ENCODE results near the gene AP5B1.

Gene AP5B1

DNA sequence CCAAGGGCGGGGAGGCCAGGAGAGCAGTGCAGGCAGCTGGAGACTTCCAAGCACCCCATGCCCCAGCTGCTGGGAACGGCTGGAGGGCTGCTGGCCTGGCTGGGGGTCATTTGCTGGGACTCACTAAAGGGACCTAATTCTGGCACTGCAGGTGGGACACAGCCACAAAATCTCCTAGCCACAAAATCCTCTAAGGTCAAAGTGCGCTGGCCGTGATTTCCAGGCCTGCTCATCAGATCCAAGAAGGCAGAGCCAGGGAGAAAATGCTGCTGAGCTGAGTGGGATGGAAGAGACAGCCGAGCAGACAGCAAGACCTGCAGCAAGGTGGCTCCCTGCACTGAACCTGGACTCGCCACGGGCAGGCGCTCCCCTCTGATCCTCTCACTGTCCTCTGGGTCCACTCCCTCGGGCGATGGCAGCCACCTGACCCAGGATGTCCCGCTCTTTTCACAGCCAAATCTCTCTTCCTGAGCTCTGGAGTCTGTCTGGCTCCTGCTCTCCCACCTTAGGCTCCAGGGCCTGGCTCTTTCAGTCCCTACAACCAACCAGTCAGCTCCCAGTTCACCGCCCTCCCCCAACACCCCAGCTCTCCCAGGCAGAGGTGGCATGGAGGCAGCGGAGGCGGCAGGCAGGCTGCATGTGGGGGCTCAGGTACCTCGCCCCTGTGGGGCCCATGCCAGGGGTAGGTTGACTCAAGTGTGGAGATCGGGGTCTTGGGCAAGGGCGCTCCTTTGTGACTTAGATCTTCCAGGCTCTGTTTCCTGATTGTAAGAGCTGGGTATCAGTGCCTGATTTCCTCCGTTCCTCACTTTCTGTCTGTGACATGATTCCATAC lies 20.6 kb upstream of the AP5B1 start:
- DNase-seq (ENCODE audit: low spot score) = no peak

DNA sequence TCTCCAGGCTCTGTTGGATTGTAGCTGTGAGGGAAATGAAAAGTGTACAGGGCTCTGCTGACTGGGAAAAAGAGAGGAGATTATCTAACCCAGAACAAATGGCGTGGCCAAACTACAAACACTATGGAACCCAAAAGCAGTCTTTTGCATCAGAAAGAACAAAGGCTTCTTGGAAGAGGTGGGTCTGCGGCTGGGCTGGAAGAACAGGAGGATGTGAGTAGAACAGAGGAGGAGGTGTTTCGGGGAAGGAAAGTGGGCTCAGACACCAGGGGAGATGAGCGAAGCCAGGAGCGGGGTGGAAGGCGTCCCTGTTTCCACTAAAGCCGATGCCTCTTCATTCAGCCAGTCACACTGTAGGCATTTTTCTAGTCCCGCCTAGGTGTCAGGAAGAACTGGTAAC lies 18.1 kb upstream of the AP5B1 start:
- no peak for DNase-seq (ENCODE audit: low spot score)

DNA sequence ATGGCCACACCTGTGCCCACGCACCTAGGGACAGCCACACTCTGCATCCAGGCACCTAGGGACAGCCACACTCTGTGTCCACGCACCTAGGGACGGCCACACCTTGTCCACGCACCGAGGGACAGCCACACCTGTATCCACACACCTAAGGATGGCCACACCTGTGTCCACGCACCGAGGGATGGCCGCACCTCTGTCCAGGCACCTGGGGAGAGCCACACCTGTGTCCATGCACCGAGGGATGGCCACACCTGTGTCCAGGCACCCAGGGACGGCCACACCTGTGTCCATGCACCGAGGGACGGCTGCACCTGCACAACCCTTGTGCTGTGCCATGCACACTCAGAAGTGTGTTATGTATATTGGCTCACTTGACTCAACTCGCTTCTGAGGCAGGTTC lies 16.9 kb upstream of the AP5B1 start:
- DNase-seq (ENCODE audit: low spot score) = no peak

DNA sequence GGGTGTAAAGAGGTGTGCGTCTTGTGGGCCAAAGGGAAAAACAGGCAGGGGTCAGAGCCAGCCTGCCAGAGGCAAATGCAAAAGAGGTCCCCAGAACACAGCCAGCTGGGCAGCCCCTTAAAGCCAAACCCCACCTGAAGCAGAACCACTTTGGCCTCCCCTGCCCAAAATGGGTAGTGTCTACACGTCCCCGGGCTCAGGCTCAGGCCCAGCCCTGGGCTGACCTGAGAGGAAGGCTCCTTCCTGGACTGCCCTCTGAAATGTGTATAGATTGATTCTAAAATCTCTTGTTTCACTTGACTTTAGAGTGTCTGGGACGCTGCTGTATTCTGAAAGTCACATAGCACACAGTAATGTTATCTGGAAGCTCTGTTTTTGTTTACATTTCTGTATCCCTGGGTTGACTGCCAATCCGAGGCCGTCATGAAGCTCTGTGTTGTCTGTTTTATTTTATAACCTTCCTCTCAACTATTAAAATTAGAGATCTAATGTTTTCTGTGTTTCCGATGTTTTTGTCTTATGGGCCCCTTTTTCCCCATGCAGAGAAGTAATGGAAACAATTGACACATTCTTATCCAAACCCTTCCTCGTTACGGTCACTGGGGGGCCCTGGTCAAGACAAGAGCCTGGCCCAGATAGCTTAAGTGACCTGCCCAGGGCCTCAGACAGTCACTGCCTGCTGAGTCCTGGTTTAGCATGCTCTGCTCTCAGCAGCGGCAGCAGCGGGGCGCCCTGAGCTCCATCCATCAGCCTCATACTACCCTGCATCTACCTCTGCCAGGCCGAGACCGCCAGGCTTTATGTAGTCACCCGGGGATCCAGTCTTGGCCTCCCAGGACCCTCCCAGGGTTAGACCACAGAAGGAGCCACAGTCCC lies 16.2 kb upstream of the AP5B1 start:
- no peak for DNase-seq (ENCODE audit: low spot score)

DNA sequence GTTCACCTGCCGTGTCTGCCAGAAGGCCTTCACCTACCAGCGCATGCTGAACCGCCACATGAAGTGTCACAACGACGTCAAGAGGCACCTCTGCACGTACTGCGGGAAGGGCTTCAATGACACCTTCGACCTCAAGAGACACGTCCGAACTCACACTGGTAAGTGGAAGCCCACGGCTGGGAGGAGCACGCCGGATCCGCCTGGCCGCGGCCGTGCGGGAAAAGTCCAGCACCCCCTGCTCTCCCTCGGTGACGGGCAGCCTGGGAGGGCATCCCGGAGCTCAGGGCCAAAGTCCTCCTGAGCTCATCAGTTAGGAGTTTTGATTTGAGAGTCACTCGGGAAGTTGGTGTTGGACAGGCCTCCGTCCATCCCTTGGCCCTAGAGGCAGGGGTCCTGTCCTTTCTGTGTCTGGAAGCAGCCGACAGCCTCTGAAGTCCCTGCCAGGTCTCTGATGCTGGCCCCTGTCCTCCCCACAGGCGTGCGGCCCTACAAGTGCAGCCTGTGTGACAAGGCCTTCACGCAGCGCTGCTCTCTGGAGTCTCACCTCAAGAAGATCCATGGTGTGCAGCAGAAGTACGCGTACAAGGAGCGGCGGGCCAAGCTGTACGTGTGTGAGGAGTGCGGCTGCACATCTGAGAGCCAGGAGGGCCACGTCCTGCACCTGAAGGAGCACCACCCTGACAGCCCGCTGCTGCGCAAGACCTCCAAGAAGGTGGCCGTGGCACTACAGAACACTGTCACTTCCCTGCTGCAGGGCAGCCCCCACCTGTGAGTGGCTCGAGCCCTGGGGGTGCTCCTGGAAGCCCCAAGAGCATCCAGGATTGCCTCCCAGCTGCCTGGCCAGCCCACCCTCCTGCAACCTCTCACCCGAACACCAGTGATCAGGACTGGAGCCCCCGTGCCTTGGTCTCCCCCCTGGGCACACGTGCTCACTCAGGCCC lies 14.1 kb upstream of the AP5B1 start:
- DNase-seq (ENCODE audit: low spot score) = no peak

DNA sequence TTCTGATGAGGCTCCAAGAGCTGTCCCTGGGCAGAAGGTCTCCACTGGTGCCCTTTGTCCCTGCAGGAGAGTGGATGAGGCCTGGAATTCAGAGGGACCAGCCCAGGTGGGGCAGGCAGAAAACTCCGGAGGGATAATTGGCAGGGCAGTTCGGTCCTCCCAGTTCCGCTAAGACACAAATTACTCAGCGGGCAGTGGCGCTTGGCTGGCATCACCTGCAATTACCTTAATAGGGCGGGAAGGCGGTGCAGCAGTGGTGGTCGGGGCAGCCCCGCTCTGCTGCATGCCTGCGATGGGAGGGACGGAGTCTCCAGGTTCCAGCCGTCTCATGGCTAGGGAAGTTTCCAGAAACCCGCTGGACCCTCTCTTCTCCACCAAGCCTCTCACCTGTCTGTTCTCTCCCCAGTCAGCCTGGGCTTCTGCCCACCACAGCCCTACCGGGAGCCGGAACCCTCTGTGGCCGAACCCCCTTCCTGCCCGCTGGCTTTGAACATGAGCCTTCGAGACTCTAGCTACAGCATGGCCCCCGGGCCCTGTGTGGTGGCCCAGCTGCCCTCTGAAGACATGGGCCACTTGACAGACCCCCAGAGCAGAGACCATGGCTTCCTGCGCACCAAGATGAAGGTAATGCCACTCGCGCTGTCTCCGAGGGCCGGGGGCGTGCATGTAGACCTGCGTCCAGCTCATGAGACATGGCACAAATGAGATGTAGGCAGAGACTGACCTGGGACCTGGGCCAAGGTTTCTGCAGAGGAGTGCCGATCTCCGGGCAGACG lies 13.0 kb upstream of the AP5B1 start:
- DNase-seq (ENCODE audit: low spot score) = no peak

DNA sequence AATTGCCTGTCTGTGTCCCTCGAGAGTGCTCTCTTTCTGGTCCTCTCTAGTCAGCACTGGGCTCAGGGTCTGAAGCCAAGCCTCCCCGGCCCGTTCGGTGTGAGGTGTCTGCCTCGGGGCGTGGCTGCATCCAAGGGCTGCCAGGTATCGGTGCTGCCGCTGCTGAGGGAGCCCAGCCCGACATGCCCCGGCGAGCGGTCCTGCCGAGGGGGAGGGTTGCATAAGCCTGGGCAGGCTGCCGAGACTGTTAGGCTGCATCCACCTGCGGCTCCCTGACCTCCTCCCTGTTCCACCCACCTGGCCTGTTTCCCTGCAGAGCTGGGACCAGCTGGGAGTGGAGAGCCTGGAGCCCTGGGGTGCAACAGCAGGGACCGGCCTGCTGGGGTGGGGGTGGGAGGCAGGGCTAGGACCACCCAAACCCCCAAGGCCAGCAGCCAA lies 12.4 kb upstream of the AP5B1 start:
- DNase-seq (ENCODE audit: low spot score) = no peak

DNA sequence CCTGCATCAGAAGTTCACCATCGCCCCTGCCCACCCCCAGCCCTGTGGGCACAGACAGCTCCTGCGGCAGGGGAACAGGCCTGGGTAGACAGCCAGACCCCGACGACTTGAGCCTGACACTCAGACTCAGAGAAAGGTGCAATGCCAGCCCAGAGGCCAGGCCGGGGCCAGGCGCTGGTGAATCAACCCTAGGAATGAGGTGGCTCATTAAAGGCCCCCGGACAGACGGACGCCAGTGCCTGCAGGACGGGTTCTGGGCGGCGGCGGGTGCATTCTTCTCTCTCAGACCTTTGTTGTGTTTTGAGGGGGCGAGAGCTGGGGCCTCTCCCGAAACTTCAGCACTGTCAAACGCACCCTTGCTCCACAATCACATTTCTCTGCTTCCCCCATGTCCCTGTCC lies 11.7 kb upstream of the AP5B1 start:
- DNase-seq (ENCODE audit: low spot score) = no peak

DNA sequence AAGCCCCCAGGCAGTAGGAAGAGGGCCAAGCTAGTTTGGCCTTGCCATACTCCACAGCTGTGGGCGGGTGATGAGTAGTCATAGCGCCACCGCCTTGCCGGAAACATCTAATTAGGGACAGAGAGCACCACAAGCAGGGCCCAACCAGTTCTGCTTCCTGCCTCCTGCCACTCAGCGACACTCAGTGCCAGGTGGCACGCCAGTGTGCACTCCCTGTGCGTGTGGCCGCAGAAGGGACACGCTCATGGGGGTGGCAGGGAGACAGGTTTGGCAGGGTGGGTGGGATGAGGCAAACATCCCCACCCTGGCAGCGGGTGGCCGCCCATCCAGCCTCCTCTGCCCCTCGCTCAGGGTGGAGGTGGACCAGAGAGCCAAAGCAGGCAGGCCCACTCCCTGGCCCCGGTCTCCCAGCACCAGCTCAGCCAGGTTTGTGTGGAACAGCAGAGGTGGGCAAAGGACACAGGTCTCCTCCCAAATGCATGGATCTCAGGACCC lies 11.0 kb upstream of the AP5B1 start:
- DNase-seq (ENCODE audit: low spot score) = no peak

DNA sequence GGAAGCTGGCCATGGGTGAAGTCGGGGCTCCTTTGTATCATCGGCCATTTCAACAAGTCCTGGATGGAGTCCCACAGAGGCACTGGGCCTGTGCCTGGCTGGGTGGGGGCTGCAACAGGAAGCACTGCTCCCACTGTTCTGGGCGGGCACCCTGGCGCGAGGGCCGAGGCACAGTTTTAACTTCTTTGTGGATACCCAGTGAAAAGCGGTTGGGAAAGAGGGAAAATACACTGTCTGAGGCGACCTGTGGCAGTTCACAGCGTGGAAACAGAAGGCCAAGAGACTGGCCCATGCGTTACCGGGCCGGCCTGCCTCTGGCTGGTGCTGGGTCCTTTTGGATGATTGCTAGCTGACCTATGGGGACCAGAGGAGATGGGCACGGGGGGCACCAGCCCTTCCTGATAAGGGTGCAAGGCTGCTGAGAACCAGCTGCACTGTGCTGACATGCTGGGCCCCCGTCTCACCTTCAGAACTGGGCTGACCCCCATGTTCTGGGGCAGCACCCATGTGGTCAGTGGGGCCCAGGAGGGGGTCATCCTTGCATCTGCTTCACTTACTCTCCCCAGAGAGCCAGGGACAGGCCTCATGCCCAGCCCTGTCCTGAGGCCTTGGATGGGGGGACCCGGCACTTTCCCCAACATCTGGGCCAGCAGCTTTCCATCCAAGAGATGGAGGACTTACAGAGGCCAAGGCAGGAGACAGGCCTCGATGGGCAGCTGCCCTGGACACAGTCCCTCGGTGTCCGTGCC lies 10.3 kb upstream of the AP5B1 start:
- DNase-seq (ENCODE audit: low spot score) = no peak

DNA sequence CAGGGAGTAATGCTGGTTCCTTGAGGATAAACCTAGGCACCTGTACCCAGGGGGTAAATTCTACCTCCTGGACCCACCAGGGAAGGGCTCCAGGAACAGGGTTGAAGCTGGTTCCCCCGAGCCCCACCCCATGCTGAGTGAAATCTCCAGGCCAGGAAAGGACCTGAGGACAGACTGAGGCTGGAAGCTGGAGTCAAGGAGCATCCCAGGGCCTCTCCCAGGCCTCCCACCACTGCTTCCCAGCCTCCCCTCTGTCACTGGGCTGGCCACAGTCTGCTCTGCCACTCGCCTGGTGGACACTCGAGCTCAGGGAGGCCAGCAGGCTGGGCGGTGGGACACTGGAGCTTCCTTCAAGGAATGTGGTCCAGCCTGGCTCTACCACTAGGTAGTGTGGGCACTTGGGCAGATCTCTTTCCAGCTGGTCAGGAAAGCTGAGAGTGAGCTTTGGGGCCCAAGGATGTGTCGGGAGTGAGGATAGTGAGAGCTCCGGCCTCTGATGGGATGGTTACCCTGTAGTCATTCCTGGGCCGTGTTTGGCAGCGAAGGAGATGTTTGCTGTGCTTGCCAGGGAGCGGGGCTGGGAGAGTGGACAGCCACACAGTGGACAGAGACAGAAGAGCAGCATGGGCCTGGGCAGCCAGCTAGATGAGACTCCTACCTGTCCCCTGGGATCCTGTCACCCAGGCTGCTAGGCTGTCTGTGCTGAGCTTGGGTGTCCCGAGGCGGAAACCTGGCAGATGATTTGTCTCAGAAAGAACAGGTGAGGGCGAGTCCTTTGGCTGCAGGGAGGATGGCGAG lies 9.5 kb upstream of the AP5B1 start:
- DNase-seq (ENCODE audit: low spot score) = no peak

DNA sequence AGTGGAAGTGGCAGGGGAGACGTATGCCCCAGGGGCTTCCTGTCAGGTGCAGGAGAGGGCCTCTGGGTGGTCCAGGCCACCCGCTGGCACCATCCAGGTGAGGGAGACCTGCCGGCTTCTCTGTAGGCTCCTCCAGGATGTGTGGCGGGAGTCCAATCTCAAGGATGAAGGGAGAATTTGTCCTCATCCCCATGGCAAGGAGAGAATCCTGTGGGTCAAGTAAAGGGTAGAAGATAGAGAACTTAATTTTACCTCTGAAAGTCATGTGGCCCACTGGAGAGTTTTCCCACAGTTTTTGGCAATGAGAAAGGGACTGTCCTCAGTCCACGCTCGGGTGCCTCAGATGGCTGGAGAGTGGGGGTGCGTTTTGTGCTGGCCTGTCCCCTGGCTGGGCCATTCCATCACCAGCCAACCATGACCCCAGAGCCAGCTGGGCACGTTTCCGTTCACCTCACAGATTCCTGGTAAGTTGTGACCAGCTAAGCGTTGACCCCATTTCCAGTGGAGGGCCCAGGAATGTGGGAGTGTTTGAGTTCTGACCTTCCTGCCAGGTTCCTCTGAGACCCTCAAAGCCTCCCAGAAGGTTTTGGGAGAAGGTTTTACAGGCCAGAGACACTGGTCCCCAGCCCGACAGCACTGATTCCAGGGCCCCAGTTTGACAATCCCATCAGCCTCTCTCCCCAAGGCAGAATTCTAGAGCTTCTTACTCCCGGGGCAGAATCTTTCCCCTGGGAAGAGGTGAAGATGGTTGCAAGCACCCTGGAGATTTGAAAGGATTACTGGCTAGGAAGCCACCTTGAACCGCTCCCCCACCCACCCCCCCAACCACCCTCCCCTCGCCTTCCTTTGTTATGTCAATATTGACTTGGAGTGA lies 8.7 kb upstream of the AP5B1 start:
- DNase-seq (ENCODE audit: low spot score) = no peak

DNA sequence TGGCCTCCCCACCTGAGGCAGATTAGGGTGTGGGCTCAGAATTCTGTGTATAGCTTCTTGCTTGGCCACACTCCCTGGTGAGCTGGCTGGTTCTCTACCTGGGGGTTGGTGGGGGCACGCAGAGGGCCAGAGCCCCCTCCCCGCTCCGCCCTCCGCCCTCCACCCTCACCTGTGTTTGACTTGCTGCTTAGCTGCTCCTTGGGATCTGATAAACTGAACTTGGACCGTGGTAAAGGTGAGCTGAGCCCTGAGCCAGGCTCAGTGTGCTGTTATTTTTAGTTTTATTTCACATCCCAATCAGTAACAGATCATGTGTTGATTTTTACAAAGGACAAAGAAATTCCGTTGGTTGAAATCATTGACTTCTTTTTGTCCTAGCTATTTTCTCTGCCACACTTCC lies 8.0 kb upstream of the AP5B1 start:
- no peak for DNase-seq (ENCODE audit: low spot score)

DNA sequence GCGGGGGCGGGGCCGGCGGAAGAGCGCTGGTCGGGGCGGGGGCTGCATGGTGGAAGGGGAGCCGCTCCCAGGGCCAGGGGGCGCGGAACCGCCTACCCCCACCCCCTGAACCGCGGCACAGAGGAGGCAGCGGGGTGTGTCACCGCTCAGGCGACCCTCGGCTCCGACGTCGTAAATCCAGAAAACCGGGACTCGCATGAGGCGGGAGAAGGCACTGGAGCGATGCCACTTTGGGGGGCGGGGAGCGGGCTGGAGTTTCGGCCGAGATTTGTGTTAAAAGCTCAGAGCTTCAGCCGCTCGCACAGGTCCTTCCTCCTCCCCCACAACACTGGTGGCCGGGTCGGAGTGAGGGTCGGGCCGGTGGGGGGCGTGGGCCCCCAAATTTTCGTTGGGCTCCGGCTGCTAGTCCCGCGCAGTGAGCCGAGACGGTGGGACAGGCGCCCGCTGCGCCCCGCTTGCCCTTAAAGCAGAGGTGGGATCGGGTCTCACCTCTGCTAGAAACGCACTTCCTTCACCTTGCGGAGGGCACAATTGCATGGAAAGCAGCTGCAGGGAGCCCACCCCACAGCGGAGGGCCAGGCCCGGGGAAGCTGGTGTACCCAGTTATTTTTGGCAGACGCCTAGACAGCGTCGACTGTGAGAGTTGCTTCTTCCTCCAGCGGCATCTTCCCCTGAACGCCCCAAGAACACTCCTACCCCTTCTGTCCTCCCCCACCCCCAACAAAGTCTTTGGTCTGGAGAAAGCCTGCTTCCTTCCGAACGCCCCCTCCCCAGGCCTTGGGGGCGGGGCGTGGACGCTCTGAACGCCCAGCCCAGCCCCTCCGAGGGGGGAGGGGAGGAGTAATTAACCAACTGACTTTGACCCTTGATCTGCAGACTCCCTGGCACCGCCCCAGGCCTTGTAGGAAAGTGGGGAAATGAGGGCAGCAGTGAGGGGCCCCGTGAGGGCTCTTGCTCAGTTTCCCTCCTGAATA lies 7.2 kb upstream of the AP5B1 start:
- no peak for DNase-seq (ENCODE audit: low spot score)

DNA sequence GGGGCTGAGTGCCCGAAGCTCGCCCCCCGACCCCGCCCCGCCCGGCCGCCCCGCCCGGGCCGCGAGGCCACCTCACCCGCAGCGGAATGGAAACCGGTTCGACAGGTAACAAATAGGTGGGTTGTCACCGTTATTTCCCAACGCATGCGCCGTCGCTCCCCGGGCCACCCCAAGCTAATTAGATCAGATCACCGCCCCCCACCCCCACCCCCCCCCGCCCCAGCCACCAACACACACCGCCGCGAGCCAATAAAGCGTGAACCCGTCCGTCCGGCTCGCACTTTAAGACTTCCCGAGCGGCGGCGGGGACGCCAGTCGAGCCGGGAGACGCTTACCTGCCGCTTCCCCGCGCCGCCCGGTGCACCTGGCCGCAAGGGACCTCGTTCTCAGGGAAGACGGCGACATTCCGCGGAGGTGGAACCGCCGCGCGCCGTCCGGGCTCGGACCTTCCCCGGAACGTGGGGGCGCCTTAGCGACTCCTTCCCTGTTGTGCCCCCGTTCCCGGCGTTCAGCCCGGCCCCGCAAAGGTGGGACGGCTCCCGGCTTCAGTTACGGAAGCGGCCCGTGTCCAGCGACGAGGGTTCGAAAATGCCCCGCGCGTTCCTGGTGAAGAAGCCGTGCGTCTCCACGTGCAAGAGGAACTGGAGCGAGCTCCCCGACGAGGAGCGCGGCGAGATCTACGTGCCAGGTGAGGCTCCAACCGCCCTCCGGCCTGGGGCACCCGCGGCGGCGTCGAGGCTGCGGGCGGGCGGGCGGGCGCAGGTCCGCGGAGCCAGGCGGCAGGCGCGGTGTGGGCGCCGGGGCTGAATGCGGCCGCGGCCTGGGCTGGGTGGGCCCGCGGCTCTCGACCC lies 6.2 kb upstream of the AP5B1 start, which contains the start of gene OVOL1:
Gene OVOL1 (plus strand): TSS at position 278 of the 851 bp plus-strand sequence. CDS start 311 bp downstream, at position 589.
- no peak for DNase-seq (ENCODE audit: low spot score)
